SK-N-SH treated with all-trans-retinoic acid at 6 μM for 48 hours (cell line): ENCODE data around the gene TGFB3.

ENCODE experiments used
- ESRRG ChIP-seq: fragments of 250-450 bp; sonication (Bioruptor Pico); IDR thresholded peaks from 2 replicates; pipeline ENCODE4 v1.6.1; 2021; ENCODE audit warnings: mild to moderate bottlenecking
- OSR1 ChIP-seq: fragments of 250-450 bp; sonication (Bioruptor Pico); IDR thresholded peaks from 2 replicates; pipeline ENCODE4 v1.8.0; 2022; ENCODE audit warnings: moderate library complexity, mild to moderate bottlenecking, inconsistent platforms
- RARB ChIP-seq: fragments of 250-450 bp; sonication (Bioruptor Pico); IDR thresholded peaks from 2 replicates; pipeline ENCODE4 v1.8.0; 2021; ENCODE audit warnings: mild to moderate bottlenecking, moderate library complexity
- TCF4 ChIP-seq: fragments of 250-450 bp; sonication (Bioruptor Pico); IDR thresholded peaks from 2 replicates; pipeline ENCODE4 v1.8.0; 2021; ENCODE audit warnings: mild to moderate bottlenecking, moderate library complexity, borderline replicate concordance
- ZNF565 ChIP-seq: fragments of 450-650 bp; formaldehyde crosslinking; conservative IDR thresholded peaks from 2 replicates; pipeline ENCODE4 v1.5.0; 2020; ENCODE audit warnings: low read depth, mild to moderate bottlenecking, moderate library complexity

GRCh38 chr14:75934998-75935628, 46.7 kb downstream of the TGFB3 start:
- no peak for TF ChIP-seq TCF4 (CRISPR knock-in tag)
- no peak for TF ChIP-seq ZNF565 (CRISPR knock-in tag)
- TF ChIP-seq OSR1 (CRISPR knock-in tag), result no peak
- TF ChIP-seq RARB, result no peak
- TF ChIP-seq ESRRG (CRISPR knock-in tag), result no peak
